GM19438 (cell line): ENCODE data around the gene KCNA1.

Source experiments
- ATAC-seq: cut with Tn5 transposase; IDR thresholded peaks from one replicate; pipeline ENCODE4 v1.9.1; 2021; ENCODE audit warnings: low read depth; ENCODE audit not compliant: unreplicated experiment

Gene KCNA1

DNA sequence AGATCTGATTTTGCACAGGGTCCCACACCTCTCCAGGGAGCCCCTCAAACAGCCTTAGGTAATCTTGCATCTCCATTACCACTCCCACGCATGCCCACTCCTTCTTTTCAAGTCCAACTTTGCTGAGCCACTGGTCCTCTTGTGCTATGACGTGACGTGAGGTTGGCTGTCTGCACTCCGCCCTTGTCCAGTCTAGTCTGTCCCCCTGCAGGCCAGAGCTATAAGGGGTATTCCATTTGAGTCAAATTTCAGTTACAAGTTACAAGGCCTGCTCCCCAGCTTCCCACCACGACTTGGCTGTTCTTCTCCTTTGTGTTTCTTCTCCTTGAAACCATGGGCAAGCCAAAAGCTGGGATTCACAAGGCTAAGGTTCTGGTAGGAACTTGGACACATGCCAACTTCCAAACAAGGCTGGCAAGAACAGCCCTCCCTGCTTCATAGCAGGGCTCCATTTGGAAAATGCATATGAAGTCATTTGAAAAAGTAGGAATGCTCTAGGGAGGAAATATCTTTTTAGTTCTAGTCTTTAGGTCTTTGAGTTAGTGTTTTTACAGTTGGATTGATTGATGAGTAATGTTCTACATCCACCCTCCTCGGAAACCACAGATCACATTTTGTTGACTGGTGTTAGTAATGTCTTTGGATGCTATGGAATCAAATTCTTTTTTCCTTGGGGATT is 49.1 kb downstream of the KCNA1 start:
- no peak for ATAC-seq

- no peak for ATAC-seq
Observed at GRCh38 chr12:4959381-4959780, 49.7 kb downstream of the KCNA1 start.

- no peak for ATAC-seq
Observed at GRCh38 chr12:4960030-4960429, 50.3 kb downstream of the KCNA1 start.

DNA sequence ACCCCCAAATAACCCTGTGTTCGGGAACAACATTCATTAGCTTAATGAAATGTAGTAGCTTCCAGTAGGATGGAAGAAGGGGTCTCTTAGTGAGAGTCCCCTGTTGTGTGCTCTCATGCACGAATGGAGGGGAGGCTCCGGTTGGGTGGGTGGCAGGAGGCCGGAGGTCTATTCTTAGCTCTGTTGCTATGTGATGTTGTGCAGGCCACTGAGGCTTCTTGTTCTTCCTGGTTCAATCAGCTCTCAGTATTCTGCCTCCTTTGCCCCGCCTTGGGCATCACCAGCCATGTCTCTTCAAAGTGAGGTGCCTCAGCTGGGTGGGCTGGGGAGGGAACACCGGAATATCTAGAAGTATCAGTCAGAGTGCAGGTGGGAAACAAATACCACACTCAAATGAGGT is 50.8 kb downstream of the KCNA1 start:
- no peak for ATAC-seq

DNA sequence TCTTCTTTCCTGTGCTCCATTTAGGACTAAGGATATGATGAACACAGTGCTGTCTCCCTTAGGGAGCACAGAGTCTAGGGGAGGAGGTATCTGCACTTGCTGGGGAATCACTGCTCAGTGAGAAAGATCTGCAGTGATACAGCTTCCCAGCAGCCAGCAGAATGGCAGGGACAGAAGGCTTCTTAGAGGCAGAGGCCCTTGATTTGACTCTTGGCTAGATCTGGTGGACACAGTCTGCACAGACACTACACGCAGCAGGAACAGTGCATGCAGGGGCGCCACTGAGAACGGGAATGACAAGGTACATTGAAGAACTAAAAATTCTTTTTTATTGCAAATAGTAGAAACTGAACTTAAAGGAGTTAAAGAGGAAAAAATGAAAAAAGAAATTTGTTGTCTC is 51.6 kb downstream of the KCNA1 start:
- ATAC-seq = no peak

GRCh38 chr12:4962539-4963486 is 53.1 kb downstream of the KCNA1 start:
- ATAC-seq = no peak
